D721Med (cell line): ENCODE results near the gene MLIP.
A peak's percentile ranks its signal among the peaks of the same experiment; 100 is the strongest.
"Not testable (repeated sequence)": the region's sequence is repeated elsewhere in the genome, so short reads cannot be mapped to it uniquely, and the experiment has no call there.

Source experiments
- DNase-seq: peaks from one replicate; pipeline ENCODE4 v3.0.0; 2011; ENCODE audit warnings: low spot score; ENCODE audit not compliant: insufficient read length
- FAIRE-seq: peaks from 2 replicates; lab custom pipeline; 2011; peaks lifted over from hg19 to GRCh38; lab: Jason Lieb, UNC
- TF ChIP-seq, protein P1 (sequence below): IDR thresholded peaks from 2 replicates; pipeline ENCODE4 v1.5.1; 2012; ENCODE audit warnings: mild to moderate bottlenecking, control low read depth; ENCODE audit not compliant: insufficient read depth; ENCODE audit errors: missing control alignments

MLIP gene

DNA sequence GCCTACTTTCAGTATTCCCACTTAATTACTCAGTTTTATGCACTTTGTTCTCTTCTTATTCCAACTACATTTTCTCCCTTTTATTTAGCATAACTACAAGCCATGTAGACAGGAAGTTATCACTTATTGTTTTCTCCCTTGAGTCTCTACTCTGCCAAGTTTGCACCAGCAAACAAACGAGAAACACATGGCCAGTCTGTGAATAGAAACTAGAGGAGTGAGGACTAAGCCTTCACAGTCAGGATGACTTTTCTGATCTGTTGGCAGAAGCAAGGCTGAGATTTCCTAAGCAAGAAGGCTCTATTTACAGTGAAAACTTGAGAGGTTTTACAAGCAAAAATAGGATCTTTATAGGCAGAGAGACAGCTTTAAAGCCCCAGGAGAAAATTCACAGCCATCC, 127.2 kb downstream of the MLIP start:
- no peak for FAIRE-seq
- TF ChIP-seq, protein P1, sequence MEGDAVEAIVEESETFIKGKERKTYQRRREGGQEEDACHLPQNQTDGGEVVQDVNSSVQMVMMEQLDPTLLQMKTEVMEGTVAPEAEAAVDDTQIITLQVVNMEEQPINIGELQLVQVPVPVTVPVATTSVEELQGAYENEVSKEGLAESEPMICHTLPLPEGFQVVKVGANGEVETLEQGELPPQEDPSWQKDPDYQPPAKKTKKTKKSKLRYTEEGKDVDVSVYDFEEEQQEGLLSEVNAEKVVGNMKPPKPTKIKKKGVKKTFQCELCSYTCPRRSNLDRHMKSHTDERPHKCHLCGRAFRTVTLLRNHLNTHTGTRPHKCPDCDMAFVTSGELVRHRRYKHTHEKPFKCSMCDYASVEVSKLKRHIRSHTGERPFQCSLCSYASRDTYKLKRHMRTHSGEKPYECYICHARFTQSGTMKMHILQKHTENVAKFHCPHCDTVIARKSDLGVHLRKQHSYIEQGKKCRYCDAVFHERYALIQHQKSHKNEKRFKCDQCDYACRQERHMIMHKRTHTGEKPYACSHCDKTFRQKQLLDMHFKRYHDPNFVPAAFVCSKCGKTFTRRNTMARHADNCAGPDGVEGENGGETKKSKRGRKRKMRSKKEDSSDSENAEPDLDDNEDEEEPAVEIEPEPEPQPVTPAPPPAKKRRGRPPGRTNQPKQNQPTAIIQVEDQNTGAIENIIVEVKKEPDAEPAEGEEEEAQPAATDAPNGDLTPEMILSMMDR, result no peak
- DNase-seq, result no peak

DNA sequence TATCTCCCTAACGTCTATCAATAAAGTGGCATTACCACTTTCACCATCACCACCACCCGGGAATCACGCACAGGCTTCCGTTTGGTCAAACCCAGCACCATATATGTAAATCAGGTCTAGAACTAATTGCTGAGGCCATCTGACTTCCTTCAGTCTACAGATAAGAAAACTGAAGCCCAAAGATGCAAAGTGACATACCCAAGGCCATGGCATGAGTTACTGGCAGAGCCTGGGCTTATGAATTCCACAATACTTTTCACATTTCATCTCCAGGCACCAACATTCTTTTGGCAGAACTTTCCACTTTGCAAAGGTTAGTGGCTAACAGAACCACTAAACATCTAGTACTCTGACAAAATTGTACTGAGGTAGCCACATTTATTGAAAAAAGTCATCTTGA, 132.5 kb downstream of the MLIP start:
- DNase-seq (no peak), FAIRE-seq (no peak)
- TF ChIP-seq, protein P1, result no peak

DNA sequence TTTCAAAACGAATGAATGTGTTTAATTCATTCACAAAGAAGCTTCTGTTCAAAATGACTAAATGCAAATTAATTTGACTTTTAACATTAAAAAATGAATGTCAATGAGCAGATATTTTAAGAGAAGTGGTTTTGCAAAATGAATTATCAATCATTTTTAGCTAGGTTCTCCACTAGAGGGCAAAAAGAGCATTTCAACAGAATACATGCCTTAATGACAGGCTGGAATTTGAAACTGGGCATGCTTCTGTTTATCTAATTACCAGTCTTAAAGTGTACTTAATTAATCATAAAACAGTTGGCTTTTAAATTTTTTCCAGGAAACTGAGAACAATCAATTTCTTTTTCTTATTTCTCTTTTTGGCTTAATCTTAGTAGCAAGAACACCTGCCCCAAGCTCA, 133.2 kb downstream of the MLIP start:
- TF ChIP-seq, protein P1, result peak; percentile 61
- no peak for DNase-seq
- peak; percentile 61 for FAIRE-seq

DNA sequence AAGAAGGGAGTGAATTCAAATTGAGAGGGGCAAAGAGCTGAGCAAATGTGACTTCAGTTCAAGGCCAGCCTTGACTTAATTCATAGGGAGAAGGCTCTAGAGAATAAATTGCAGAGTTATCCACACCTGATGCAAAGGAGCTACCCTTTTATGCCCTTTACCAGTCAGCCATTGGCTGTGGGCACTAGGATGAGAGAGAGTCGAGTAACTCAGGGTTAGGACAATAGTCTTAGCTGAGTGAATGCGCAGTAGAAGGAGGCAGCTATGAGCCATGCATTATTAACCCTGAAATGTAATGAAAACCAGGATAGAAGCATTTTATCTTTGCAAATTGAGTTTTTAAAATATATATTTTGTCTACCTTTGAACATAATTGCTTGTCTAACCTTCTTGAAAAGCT, 134.0 kb downstream of the MLIP start:
- no peak for FAIRE-seq
- DNase-seq, result no peak
- TF ChIP-seq, protein P1, result no peak

DNA sequence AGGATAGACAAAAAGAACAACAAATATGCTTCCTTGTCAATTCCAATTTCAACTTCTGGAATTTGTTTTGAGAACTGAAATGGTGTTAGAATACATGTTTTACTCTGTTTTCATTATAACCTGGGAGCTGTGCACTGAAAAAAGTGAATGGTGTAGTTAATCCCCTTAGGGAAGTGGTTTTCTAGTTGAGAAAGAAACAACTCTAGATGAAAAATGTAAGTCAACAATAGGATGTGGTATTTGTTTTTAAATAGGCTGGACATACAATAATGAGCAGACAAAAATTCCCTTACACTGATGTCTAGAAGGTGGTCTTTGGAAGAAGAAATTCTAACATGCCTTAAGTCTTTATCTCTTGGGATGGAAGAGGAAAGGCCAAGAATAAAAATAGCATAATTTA, 137.1 kb downstream of the MLIP start:
- TF ChIP-seq, protein P1, result no peak
- no peak for FAIRE-seq

DNA sequence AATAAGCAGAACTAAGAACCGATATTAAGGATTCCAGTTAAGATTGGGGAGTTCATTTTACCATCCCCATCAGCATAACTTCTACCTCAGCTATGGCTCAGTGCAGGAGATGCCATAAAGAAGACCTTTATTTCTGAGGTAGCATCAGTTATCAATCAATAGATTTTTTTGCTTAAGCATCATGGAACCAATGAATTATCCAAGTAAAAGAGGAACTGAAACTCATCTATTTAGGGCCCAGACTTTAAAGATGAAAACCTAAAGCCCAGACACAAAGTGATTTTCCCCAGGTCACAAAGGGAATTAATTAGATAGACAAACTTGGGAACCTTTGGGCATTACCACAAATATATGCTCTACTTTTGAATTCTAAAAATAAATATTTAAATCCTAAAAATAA, 137.8 kb downstream of the MLIP start:
- DNase-seq, result no peak
- TF ChIP-seq, protein P1, result no peak
- no peak for FAIRE-seq

More for the DNA sequence above, 137.1 kb downstream of the MLIP start:
- no peak for DNase-seq

DNA sequence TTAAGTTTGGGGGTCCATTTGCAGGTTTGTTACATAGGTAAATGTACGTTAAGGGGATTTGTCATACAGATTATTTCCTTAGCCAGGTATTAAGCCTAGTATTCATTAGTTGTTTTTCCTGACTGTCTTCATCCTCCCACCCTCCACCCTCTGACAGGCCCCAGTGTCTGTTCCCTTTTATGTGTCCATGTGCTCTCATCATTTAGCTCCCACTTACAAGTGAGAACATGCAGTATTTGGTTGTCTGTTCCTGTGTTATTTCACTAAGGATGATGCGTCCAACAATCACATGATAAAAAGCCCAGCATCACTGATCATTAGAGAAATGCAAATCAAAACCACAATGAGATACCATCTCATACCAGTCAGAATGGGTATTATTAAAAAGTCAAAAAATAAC, 138.6 kb downstream of the MLIP start:
- not testable (repeated sequence) for DNase-seq, FAIRE-seq

DNA sequence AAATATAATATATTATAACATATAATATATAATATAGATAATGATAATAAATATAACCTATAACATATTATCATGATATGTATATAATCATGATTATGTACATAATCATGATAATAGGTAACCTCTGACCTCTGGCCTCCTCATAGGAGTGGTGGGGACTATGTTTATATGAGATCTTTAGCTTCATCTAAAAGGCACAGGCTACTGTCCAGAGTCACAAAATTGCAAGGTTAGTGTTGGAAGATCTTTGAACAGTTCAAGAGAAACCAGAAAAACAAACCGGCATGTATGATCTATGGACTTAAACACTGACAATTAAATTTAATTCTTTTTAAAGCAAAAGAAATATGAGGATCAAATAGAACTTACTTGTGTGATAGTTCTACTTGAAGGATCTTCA, 141.3 kb downstream of the MLIP start:
- TF ChIP-seq, protein P1, result no peak
- FAIRE-seq, result no peak
- no peak for DNase-seq
